Karpas-422 (cell line): ENCODE data around the gene MEGF6. TPM values are rescaled to one million over a fixed set of nuclear protein-coding genes. Genes with fewer than 3 reads are reported as not detected.

Experiments used
- DNase-seq: peaks from one replicate; pipeline ENCODE4 v3.0.0-alpha.2; 2015
- H2AFZ ChIP-seq: fragments of 200-600 bp; sonication (generic); 2 replicates; pipeline ENCODE4 v1.6.1; 2014; ENCODE audit warnings: antibody characterized with exemption, low read length, mixed read lengths
- H3K27ac ChIP-seq: fragments of 200-600 bp; sonication (generic); 2 replicates; pipeline ENCODE4 v1.5.1; 2014; ENCODE audit warnings: mild to moderate bottlenecking, low read length, moderate library complexity
- H3K27me3 ChIP-seq: fragments of 200-600 bp; sonication (generic); 2 replicates; pipeline ENCODE4 v1.6.1; 2014; ENCODE audit warnings: low read length, mixed read lengths
- H3K36me3 ChIP-seq: fragments of 200-600 bp; sonication (generic); 2 replicates; pipeline ENCODE4 v1.6.1; 2014; ENCODE audit warnings: low read length, mixed read lengths; ENCODE audit not compliant: insufficient read depth
- H3K4me1 ChIP-seq: fragments of 200-600 bp; sonication (generic); 2 replicates; pipeline ENCODE4 v1.6.1; 2014; ENCODE audit warnings: mild to moderate bottlenecking, low read length, mixed read lengths
- H3K4me2 ChIP-seq: fragments of 200-600 bp; sonication (generic); 2 replicates; pipeline ENCODE4 v1.6.1; 2014; ENCODE audit warnings: low read length, low read depth, mild to moderate bottlenecking; ENCODE audit not compliant: poor library complexity, severe bottlenecking
- H3K4me3 ChIP-seq: fragments of 200-600 bp; sonication (generic); 2 replicates; pipeline ENCODE4 v1.5.1; 2014; ENCODE audit warnings: mild to moderate bottlenecking, antibody characterized with exemption, low read length, mixed read lengths
- H3K79me2 ChIP-seq: fragments of 200-600 bp; sonication (generic); 2 replicates; pipeline ENCODE4 v1.6.1; 2014; ENCODE audit warnings: mild to moderate bottlenecking, low read length, mixed read lengths
- H3K9ac ChIP-seq: fragments of 200-600 bp; sonication (generic); 2 replicates; pipeline ENCODE4 v1.6.0; 2014; ENCODE audit warnings: low read length
- H3K9me2 ChIP-seq: fragments of 200-600 bp; sonication (generic), shearing (Covaris generic); replicated peaks from 2 replicates; pipeline ENCODE4 v1.6.0; 2014; ENCODE audit warnings: mild to moderate bottlenecking, low read length, moderate library complexity; ENCODE audit not compliant: insufficient read depth
- H3K9me3 ChIP-seq: fragments of 300-700, 200-600 bp; sonication (generic); 2 replicates; pipeline ENCODE4 v1.6.1; 2014; ENCODE audit warnings: low read length, mixed read lengths
- H4K20me1 ChIP-seq: fragments of 200-600 bp; sonication (generic); 2 replicates; pipeline ENCODE4 v1.6.1; 2014; ENCODE audit warnings: mild to moderate bottlenecking, antibody characterized with exemption, low read length, low read depth; ENCODE audit not compliant: insufficient read depth
- total RNA-seq: library from RNA; depleted of rRNA; stranded (reverse); fragments of >200 nt; shearing (Covaris generic); gene quantifications from 2 replicates; pipeline ENCODE4 v1.2.3, GENCODE V29; 2014; ENCODE audit warnings: low replicate concordance

The MEGF6 gene
- total RNA-seq, 1 experiment from 2014 or later: not detected

GRCh38 chr1:3500265-3500835, 111.0 kb downstream of the MEGF6 start:
- Histone ChIP-seq H3K4me3 (no peak overlapping the region), H3K27ac (no peak overlapping the region), H3K9me3 (no peaks in the 10 kb centered on the region), H4K20me1 (no peaks in the 10 kb centered on the region; the same call in 1 of the 2 replicates), H3K4me2 (no peak overlapping the region), H3K4me1 (no peaks in the 10 kb centered on the region), H3K27me3 (no peaks in the 10 kb centered on the region), H3K36me3 (no peaks in the 10 kb centered on the region), H3K9ac (no peak overlapping the region), H2AFZ (no peak overlapping the region), H3K79me2 (no peaks in the 10 kb centered on the region), H3K9me2 (no peaks in the 10 kb centered on the region)
- no peak for DNase-seq

GRCh38 chr1:3499611-3500010, 111.7 kb downstream of the MEGF6 start:
- no peaks in the 10 kb centered on the region for H3K27me3 ChIP-seq
- no peaks in the 10 kb centered on the region for H3K4me1 ChIP-seq
- H3K36me3 ChIP-seq: no peaks in the 10 kb centered on the region
- no peak overlapping the region for H3K27ac ChIP-seq
- no peak overlapping the region for H3K9ac ChIP-seq
- H3K9me2 ChIP-seq: no peaks in the 10 kb centered on the region
- H3K4me3 ChIP-seq: no peak overlapping the region
- H2AFZ ChIP-seq: no peak overlapping the region
- no peak for DNase-seq
- no peaks in the 10 kb centered on the region for H3K79me2 ChIP-seq
- no peak overlapping the region for H3K4me2 ChIP-seq
- H3K9me3 ChIP-seq: no peaks in the 10 kb centered on the region
- no peaks in the 10 kb centered on the region; the same call in 1 of the 2 replicates for H4K20me1 ChIP-seq

- H3K27me3 ChIP-seq: no peaks in the 10 kb centered on the region
- DNase-seq: no peak
- H3K4me2 ChIP-seq: no peak overlapping the region
- H3K4me3 ChIP-seq: no peak overlapping the region
- H3K36me3 ChIP-seq: no peaks in the 10 kb centered on the region
- no peaks in the 10 kb centered on the region for H3K9me2 ChIP-seq
- H3K79me2 ChIP-seq: no peaks in the 10 kb centered on the region
- no peak overlapping the region for H3K27ac ChIP-seq
- H4K20me1 ChIP-seq: no peaks in the 10 kb centered on the region; the same call in 1 of the 2 replicates
- no peak overlapping the region for H3K9ac ChIP-seq
- H2AFZ ChIP-seq: no peak overlapping the region
- no peaks in the 10 kb centered on the region for H3K9me3 ChIP-seq
- H3K4me1 ChIP-seq: no peaks in the 10 kb centered on the region
Observed at GRCh38 chr1:3498986-3499385, 112.3 kb downstream of the MEGF6 start.

GRCh38 chr1:3498246-3498930, 112.9 kb downstream of the MEGF6 start:
- H3K79me2 ChIP-seq: no peaks in the 10 kb centered on the region
- no peaks in the 10 kb centered on the region; the same call in 1 of the 2 replicates for H4K20me1 ChIP-seq
- no peak overlapping the region for H2AFZ ChIP-seq
- H3K9me2 ChIP-seq: no peaks in the 10 kb centered on the region
- no peak overlapping the region for H3K27ac ChIP-seq
- H3K4me2 ChIP-seq: no peak overlapping the region
- H3K4me3 ChIP-seq: no peak overlapping the region
- H3K9me3 ChIP-seq: no peaks in the 10 kb centered on the region
- H3K27me3 ChIP-seq: no peaks in the 10 kb centered on the region
- no peaks in the 10 kb centered on the region for H3K4me1 ChIP-seq
- H3K9ac ChIP-seq: no peak overlapping the region
- no peaks in the 10 kb centered on the region for H3K36me3 ChIP-seq
- no peak for DNase-seq

- Histone ChIP-seq H3K4me3 (no peak overlapping the region), H2AFZ (no peak overlapping the region), H3K4me2 (no peak overlapping the region), H3K9me3 (no peaks in the 10 kb centered on the region), H4K20me1 (no peaks in the 10 kb centered on the region; the same call in 1 of the 2 replicates), H3K9me2 (no peaks in the 10 kb centered on the region), H3K27ac (no peak overlapping the region), H3K4me1 (no peaks in the 10 kb centered on the region), H3K36me3 (no peaks in the 10 kb centered on the region), H3K79me2 (no peaks in the 10 kb centered on the region), H3K9ac (no peak overlapping the region), H3K27me3 (no peaks in the 10 kb centered on the region)
- DNase-seq: no peak
Observed at GRCh38 chr1:3497521-3497920, 113.8 kb downstream of the MEGF6 start.

GRCh38 chr1:3496916-3497315, 114.4 kb downstream of the MEGF6 start:
- no peak overlapping the region for H3K9ac ChIP-seq
- H4K20me1 ChIP-seq: no peaks in the 10 kb centered on the region; the same call in 1 of the 2 replicates
- DNase-seq: no peak
- H3K27me3 ChIP-seq: no peaks in the 10 kb centered on the region
- no peak overlapping the region for H3K4me2 ChIP-seq
- H3K9me2 ChIP-seq: no peaks in the 10 kb centered on the region
- no peaks in the 10 kb centered on the region for H3K79me2 ChIP-seq
- H3K27ac ChIP-seq: no peak overlapping the region
- no peaks in the 10 kb centered on the region for H3K36me3 ChIP-seq
- H2AFZ ChIP-seq: no peak overlapping the region
- no peaks in the 10 kb centered on the region for H3K4me1 ChIP-seq
- no peaks in the 10 kb centered on the region for H3K9me3 ChIP-seq
- H3K4me3 ChIP-seq: no peak overlapping the region

- no peak overlapping the region for H3K27ac ChIP-seq
- H3K9ac ChIP-seq: no peak overlapping the region
- no peak overlapping the region for H3K4me2 ChIP-seq
- H3K36me3 ChIP-seq: no peaks in the 10 kb centered on the region
- no peaks in the 10 kb centered on the region for H3K79me2 ChIP-seq
- H3K27me3 ChIP-seq: no peaks in the 10 kb centered on the region
- H4K20me1 ChIP-seq: no peaks in the 10 kb centered on the region; the same call in 1 of the 2 replicates
- no peaks in the 10 kb centered on the region for H3K9me2 ChIP-seq
- DNase-seq: no peak
- no peak overlapping the region for H3K4me3 ChIP-seq
- H3K4me1 ChIP-seq: peaks cover 2% of the 10 kb centered on the region; the same call in 1 of the 2 replicates
- H3K9me3 ChIP-seq: no peaks in the 10 kb centered on the region
- no peak overlapping the region for H2AFZ ChIP-seq
Observed at GRCh38 chr1:3495776-3496745, 115.2 kb downstream of the MEGF6 start.
